Osteocyte (in vitro differentiated cells): ENCODE results near the gene GRM5. TPM values are rescaled to one million over a fixed set of nuclear protein-coding genes. Genes with fewer than 3 reads are reported as not detected.

Source experiments
- DNase-seq: peaks from one replicate; pipeline ENCODE4 v3.0.0; 2021; ENCODE audit warnings: mixed read lengths; ENCODE audit not compliant: unreplicated experiment; ENCODE audit errors: extremely low spot score
- H3K27ac Mint-ChIP-seq: one replicate; pipeline ENCODE4 v1.8.0; 2021; ENCODE audit warnings: mild to moderate bottlenecking, mixed read lengths; ENCODE audit not compliant: unreplicated experiment
- H3K27me3 Mint-ChIP-seq: one replicate; pipeline ENCODE4 v1.8.0; 2021; ENCODE audit warnings: mixed read lengths; ENCODE audit not compliant: unreplicated experiment
- H3K36me3 Mint-ChIP-seq: one replicate; pipeline ENCODE4 v1.8.0; 2021; ENCODE audit warnings: mixed read lengths; ENCODE audit not compliant: unreplicated experiment
- H3K4me1 Mint-ChIP-seq: one replicate; pipeline ENCODE4 v1.8.0; 2021; ENCODE audit warnings: mixed read lengths; ENCODE audit not compliant: unreplicated experiment
- H3K4me3 Mint-ChIP-seq: one replicate; pipeline ENCODE4 v1.8.0; 2021; ENCODE audit warnings: mild to moderate bottlenecking, moderate library complexity, mixed read lengths; ENCODE audit not compliant: unreplicated experiment
- H3K9me3 Mint-ChIP-seq: one replicate; pipeline ENCODE4 v1.8.0; 2021; ENCODE audit warnings: mixed read lengths; ENCODE audit not compliant: unreplicated experiment
- total RNA-seq: library from RNA; stranded (reverse); gene quantifications from 2 replicates; pipeline ENCODE4 v1.2.1, GENCODE V29; 2021
- TF ChIP-seq, protein P1 (sequence below): fragments of 200-600 bp; sonication (generic); IDR thresholded peaks from 2 replicates; pipeline ENCODE4 v1.5.0; 2021; ENCODE audit warnings: antibody characterized with exemption, mild to moderate bottlenecking, moderate library complexity

Gene GRM5
- total RNA-seq, 1 donor from 2014 or later: 0.21 TPM

DNA sequence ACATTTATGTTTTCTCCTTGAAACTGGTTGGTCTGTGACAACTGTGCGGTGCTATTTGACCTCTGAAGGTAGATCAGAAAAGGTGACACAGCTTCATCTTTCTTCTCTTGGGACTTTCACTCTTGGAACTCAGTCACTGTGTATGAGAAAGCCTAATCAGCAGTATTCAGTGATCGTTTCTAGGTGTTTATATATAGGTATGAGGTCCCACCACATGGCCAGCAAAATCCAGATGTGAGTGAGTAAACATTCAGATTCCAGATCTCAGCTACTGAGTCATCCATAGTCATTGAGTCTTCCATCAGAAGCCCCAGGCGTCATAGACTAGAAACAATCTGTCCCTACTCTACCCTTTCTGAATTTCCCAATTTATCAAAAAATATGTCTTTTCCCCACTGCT lies 610.9 kb downstream of the GRM5 start:
- Mint-ChIP-seq H3K36me3 (no peaks in the 10 kb centered on the region), H3K4me3 (no peak overlapping the region), H3K9me3 (no peaks in the 10 kb centered on the region), H3K27me3 (peaks cover 23% of the 10 kb centered on the region), H3K4me1 (no peaks in the 10 kb centered on the region), H3K27ac (no peak overlapping the region)
- no peak for DNase-seq
- TF ChIP-seq, protein P1, sequence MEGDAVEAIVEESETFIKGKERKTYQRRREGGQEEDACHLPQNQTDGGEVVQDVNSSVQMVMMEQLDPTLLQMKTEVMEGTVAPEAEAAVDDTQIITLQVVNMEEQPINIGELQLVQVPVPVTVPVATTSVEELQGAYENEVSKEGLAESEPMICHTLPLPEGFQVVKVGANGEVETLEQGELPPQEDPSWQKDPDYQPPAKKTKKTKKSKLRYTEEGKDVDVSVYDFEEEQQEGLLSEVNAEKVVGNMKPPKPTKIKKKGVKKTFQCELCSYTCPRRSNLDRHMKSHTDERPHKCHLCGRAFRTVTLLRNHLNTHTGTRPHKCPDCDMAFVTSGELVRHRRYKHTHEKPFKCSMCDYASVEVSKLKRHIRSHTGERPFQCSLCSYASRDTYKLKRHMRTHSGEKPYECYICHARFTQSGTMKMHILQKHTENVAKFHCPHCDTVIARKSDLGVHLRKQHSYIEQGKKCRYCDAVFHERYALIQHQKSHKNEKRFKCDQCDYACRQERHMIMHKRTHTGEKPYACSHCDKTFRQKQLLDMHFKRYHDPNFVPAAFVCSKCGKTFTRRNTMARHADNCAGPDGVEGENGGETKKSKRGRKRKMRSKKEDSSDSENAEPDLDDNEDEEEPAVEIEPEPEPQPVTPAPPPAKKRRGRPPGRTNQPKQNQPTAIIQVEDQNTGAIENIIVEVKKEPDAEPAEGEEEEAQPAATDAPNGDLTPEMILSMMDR: no peak

Other genes with a start within 250 kb of the GRM5 start
- gene TYR, start 111.9 kb upstream of the GRM5 start, total RNA-seq: not detected in 2 replicates